Stimulated activated CD4-positive, alpha-beta T cell treated with anti-CD3 and anti-CD28 coated beads, Interleukin-1b, Interleukin-23, amount 100 ng/mL, for 24 hours (primary cell): ENCODE results near the gene KCNH3.
"Not testable (repeated sequence)": the region's sequence is repeated elsewhere in the genome, so short reads cannot be mapped to it uniquely, and the experiment has no call there.

Experiments used
- DNase-seq, 4 experiments: peaks; one replicate each; pipeline ENCODE4 v3.0.0-alpha.2; 2020; ENCODE audit warnings: low read depth in 4 of 4, low spot score in 1 of 4

Gene KCNH3, protein sequence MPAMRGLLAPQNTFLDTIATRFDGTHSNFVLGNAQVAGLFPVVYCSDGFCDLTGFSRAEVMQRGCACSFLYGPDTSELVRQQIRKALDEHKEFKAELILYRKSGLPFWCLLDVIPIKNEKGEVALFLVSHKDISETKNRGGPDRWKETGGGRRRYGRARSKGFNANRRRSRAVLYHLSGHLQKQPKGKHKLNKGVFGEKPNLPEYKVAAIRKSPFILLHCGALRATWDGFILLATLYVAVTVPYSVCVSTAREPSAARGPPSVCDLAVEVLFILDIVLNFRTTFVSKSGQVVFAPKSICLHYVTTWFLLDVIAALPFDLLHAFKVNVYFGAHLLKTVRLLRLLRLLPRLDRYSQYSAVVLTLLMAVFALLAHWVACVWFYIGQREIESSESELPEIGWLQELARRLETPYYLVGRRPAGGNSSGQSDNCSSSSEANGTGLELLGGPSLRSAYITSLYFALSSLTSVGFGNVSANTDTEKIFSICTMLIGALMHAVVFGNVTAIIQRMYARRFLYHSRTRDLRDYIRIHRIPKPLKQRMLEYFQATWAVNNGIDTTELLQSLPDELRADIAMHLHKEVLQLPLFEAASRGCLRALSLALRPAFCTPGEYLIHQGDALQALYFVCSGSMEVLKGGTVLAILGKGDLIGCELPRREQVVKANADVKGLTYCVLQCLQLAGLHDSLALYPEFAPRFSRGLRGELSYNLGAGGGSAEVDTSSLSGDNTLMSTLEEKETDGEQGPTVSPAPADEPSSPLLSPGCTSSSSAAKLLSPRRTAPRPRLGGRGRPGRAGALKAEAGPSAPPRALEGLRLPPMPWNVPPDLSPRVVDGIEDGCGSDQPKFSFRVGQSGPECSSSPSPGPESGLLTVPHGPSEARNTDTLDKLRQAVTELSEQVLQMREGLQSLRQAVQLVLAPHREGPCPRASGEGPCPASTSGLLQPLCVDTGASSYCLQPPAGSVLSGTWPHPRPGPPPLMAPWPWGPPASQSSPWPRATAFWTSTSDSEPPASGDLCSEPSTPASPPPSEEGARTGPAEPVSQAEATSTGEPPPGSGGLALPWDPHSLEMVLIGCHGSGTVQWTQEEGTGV

DNA sequence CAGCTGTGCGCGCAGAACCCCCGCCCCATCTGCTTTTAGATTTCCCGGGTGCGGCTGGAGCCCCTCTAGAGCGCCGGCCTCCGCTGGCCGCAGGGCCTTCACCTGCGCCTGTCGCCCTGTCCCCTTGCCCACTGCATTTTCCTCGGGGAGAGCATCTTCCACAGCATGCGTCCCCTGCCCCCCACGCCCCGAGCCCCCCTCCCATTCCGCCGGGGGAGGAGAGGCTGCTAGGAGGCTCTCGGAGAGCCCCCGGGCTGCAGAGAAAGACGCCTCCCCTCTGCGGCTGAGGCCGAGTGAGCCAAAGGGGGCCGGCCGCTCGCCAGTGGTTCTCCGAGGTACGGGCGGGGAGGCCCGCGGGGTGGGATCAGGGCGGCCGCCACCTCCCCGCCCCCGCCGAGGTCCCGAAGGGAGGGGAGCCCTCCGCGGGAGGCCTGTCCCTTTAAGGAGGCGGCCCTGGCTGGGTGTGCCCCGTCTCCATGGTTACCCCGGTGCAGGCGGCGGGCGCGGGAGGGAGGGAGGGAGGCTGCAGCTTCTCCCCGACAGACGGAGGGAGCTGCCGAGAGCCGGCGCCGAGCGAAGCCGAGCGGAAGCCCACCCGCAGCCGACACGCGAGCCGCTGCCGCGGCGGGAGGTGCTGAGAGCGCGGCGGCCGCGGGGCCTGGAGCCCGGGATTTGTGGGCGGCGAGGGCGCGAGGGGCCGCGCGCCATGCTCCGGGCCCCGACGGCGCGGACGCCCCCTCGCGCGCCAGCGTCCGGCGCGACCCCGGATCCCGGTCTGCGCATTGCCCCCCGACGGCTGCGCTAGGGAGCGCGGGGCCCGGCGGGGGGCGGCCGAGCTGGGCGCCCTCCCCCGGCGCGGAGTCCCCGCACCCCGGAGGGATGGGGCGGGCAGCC lies at the start of gene KCNH3:
KCNH3 (plus strand) TSS at position 521 of the 894 bp plus-strand sequence. CDS start 387 bp downstream, outside the sequence.
- DNase-seq: peak; percentile 46 to 79 (median 64)

DNA sequence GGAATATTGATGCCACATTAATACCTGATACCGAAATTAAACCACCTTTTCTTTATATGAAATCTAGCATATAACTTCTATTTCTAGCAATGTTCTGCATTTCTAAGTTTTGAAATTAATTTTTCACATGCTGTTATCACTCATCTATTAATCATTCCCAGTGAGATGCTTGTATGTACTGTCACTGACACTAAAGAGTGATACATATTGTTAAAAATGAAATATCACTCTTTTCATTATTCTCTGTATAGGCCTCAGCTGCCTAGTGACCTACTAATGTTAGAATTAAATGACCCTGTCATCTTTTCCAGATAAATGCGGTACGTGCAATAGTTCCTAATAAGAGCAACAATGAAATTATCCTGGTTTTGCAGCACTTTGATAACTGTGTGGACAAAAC lies 49.7 kb upstream of the KCNH3 start:
- DNase-seq: no peak

DNA sequence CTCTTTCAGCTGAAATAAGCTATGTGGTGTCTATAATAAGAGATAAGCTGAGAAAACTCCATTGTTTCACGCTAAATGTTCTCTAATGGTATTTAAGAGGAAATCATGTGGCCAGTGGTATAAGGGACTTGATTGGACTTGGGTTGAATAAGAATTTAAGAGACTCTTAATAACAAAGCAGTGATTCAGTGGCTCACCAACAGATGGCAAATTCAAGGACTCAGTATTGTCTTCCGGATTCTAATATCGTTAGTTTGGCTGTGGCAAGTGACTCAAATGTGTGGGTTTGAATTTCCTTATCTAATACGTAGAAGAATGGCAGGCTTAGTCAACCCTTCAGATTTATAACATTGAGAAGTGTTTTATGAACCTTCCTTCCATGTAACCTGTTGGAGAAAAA lies 49.1 kb upstream of the KCNH3 start:
- DNase-seq: no peak

DNA sequence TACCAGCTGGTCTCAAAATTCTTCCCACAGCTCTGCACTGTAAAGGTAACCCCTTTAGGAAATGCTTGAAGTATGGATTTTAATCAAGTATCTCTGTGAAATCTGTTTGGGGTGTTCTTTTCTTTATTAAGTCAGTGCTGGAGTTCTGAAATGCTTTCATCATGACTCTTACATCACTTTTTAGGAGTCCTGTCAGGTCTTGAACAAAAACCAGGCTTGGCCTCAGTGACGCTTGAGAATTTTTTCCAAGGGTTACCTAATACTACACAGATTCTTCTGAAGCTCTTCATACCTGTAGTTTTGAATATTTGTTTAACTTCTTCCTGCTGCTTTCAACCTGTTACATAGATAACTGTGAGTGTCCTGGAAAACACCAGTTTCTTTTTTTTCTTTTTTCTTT lies 47.0 kb upstream of the KCNH3 start:
- DNase-seq: no peak

DNA sequence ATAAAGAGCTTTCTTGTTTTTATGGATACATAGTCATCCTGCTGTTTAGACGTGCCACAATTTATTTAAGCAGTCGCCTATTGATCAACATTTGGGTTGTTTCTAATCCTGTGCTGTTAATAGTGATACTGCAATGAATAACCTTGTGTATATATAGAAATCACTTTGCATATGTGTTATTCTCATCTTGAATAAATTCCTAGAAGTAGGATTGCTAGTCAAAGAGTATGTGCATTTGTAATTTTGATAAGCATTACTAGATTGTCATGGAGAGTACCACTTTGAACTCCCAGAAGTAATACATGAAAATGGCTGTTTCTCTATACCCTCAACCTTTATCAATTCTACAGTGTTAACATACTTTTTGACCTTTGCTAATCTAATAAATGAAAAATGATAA lies 44.9 kb upstream of the KCNH3 start:
- no peak for DNase-seq

DNA sequence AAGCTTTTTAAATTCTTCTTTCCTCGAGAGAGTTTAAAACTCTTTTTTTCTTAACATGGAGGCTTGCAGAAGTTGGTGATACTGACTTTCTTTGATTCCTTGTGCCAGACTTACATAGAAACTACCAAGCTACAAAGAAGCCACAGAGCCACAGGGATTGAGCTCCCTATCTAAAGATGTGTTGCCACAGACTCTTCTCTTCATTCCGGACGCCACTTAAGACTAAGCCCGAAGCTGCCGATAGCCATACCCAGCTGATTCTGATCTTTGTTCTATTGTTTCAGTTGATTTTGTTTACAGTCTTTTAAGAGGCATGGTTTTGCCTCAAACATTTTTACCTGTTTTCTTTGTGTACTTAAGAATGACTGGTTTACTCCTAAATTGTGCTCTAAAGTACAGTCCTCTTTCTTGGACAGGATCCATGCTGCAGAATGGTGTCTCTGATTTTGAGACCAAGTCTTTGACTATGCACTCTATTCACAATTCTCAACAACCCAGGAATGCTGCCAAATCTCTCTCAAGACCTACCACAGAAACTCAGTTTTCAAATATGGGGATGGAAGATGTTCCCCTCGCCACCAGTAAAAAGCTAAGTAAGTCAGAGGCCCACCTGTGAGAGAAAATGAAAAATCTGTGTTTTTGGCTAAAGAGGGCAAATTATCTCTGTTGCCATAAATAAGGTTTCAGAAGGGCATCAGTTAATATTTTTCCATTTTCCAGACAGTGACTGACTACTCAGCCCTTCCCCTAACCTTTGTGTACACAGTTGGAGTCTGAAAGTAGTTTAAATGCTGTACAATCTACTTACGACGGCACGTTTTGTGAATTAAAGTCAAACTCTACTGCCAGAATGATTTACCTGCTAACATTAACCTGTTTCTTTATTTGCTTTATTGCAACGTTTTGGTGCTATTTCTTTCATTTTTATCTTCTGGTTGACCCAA lies 42.1 kb upstream of the KCNH3 start:
- DNase-seq: no peak

DNA sequence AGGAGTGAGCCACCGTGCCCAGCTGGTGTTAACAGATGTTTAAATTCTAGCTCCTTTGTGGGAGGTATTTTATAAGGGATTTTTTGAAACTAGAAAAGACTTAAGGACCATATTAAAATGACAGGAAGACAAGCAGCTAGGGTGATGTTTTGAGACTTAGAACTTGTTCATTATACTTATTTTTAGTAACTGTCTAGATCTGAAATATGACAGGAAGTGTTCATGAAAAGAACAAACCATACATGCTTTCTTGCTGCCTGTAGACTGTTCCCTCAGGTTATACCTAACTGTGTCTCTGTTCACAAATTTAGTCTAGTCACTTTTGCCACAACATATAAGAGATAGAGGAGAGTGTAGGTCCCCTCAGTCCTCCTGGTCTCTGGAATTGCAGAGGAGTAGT lies 36.9 kb upstream of the KCNH3 start:
- DNase-seq: no peak

DNA sequence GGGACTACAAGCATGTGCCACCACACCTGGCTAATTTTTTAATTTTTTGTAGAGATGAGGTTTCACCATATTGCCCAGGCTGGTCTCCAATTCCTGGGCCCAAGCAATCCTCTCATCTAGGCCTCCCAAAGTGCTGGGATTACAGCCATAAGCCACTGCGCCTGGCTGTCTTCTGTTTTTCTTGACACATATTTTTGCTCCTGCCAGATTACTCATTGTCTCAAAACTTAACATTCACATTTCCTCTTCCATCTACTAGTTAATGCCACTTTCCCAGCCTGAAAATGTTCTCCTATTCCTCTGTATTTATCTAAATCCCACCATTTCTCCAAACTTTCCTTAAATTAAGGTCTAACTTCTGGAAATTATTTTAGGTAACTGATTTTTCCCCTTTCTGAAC lies 36.2 kb upstream of the KCNH3 start:
- no peak for DNase-seq

DNA sequence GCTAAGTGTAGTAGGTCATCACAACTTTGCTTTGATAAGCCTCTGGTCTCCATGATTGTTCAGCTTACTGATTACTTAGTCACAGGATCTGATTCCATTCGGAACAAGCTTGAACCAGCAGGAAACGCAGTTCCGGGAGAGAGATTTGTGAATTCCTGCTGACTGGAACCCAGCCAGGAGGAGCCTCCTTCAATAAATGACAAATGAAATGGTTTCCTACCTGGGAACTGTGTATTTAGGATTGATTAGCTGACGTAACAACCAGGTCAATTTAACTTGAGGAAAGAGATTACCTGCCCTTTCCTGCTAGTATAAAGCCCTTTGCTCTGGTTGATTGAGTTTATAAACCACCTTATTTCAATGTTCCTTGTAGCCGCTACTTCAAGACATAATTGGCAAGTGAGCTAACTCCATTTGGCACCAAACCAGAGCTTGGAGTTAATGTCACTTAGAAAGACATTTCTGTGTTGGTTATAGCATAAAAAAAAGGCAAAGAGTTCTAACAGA lies 35.1 kb upstream of the KCNH3 start:
- no peak for DNase-seq

DNA sequence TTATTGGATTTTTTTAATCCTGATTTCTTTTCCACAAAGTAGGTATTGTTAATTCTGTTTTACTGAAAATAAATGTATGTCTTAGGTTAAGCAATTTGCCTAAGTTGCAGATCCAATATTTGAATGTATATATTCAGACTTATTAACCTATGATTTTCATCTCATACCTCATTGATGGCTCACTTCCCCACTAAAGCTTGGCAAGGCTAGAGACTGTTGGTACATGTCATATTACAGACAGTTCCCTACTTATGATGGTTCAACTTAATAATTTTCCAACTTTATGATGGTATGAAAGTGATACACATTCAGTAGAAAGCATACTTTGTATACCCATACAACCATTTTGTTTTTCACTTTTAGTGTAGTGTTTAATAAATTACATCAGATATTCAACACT lies 33.2 kb upstream of the KCNH3 start:
- DNase-seq: no peak

DNA sequence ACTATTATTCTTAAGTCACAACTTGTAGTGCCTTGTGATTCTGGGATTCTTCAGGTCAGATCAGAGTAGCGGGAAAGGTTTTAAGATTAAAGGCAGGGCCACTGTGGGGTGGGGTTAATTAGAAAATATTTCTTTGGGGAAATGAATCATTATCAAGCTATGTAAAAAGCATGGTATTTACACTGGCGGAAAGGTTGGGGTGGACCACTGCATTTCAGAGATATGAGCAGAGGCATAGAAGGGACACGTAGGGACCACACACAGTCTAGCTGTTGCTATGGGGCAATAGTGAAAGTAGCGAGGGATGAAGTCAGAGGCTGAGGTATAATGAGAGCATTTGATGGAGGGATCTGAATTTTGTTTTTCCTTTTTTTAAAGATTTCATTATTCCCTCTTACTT lies 31.7 kb upstream of the KCNH3 start:
- DNase-seq: no peak

DNA sequence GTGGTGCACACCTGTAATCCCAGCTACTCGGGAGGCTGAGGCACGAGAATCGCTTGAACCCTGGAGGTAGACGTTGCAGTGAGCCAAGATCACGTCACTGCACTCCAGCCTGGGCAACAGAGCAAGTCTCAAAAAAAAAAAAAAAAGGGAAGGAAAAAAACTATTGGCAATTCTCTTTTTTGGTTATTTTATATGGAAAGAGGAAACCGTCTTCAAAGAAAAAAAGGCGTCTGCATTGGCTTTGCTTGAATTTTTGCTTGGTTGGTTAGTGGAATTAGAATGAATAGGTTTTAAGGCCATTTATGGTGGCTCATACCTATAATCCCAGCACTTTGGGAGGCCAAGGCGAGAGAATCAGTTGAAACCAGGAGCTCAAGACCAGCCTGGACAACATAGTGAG lies 29.1 kb upstream of the KCNH3 start:
- not testable (repeated sequence) for DNase-seq

DNA sequence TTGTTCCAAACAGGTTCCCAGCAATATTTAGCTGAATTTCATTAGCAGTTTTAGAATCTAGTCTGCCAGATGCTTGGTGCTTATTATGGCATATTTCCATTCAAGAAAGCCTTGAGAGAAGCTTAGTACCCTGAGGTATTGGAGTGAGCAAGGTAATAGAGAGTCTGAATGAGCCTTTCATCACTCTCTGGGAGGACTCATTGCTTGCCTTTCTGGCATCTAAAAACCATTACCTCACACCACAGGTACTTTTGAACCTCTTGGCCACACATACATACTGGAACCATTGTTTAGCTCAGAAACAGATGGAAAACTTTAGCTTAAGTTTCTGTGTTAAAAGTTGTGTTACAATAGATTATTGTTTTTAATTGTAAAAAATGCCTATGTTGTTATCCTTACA lies 27.4 kb upstream of the KCNH3 start:
- no peak for DNase-seq

DNA sequence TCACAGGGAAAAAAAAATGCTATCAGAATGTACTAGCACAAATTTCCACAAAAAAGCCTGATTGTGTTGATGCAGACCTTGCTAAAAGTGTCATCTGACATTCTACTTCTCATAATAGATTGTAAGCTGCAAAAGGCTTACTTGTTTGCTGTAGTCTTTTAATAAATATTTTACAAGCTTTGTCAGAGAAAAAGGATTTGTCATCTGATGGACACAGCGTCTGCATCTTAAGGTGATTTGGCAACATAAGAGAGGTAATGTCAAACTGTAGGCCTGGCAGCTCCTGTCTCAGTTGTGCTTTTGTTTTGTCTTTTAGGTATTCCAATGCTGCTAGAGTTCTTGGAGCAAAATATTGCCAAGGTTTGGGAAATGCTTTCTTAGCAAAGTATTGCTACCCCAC lies 26.3 kb upstream of the KCNH3 start:
- no peak for DNase-seq

DNA sequence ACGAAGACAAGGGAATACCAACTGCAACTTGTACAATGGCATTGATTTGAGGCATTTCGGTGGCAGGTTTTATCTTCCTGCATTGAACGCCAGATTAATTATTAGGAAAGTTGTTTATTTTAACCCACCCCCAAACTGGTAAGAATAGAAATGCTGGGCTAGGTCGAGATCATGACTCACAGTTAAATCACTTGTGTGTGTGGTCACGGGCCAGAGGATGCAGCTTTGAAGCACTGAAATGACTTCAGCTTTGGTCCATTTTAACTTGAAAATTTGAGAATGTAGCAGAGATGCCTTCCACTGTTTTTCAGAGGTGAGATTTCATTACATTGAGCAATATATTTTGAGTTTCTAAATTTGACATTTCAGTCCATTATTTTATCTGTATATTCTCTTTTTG lies 23.6 kb upstream of the KCNH3 start:
- DNase-seq: no peak

DNA sequence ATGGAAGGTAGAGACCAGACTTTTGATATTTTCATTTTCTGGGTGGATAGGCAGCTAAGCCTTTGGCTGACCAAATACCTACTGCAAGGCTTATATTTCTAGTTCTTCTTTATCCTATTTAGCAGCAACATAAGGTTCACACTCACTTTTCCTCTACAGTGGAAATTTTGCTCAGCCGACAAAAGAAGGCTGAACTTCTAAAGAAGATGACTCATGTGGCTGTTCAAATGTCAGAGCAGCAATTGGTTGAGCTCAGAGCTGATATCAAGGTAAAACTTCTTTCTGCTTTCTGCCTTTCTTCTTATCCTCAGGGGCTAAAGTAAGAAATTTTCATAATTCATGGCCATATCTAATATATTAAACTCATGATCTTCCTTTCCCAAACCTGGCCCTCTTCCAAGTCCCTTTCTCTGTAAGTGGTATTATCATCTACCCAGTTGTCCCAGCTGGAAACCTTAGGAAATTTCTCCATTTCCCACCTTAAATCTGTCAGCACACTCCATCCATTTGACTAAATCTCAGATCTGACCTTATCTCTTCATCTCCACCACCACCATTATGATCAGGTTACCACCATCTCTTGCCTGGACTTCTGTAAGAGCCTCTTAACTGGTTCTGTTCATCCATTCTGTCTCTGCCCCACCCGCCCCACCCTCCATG lies 19.8 kb upstream of the KCNH3 start:
- DNase-seq: no peak

DNA sequence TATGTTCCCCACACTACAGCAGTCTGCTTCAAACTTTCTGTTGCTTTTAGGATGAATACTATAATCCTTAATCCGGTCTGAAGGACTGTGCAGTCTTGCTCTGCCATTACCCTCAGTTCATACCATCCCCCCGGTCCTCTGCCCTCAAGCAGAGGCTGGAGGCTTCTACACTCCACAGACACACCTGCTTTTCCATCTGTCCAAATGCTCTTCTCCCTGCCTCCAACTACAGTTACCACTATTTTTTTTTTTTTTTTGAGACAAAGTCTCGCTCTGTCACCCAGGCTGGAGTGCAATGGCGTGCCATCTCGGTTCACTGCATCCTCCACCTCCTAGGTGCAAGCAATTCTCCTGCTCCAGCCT lies 19.3 kb upstream of the KCNH3 start:
- no peak for DNase-seq

DNA sequence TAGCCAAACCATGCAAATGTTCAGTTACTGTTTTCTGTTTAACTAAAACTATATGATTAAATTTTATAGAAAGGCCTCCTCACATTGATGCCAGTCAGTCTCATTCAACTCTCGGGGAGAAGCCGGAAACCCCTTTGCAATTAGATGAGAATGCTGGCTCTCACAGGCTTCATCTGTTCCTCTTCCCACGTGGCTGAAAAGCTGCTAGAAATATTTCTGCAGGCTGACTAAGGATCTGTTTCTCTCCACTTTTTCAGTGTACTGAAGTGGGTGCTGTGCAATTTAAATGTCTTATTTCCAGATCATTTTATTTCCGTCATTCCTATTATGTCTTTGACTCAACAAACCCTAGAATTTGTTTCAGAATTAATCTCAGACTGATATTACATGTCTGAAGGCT lies 17.4 kb upstream of the KCNH3 start:
- DNase-seq: no peak

DNA sequence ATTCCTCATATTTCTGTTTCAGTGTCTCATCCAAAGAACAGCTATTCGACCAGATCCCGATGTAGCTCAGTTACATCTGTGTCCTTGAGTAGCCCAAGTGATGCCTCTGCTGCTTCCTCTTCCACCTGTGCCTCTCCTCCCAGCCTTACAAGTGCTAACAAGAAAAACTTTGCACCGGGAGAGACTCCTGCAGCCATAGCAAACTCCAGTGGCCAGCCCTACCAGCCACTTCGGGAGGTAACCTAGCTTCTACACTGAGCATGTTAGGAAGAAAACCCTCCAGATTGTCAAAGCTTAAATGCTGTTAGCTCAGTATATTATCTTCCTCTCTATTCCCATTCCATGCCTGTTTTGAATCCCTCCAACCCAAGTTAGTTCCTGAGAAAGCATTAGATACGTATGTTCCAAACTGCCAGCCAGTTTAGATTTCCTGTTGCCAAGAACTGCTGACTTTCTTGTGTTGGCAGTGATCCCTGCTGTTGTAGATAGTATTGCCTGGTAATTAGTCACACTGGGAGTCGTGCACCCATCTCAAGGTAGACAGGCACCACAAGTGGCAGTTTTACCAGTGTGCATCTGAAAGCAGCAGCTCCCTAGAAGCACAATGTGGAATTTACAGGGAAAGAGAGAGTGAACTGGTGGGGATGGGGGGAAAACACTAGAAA lies 14.0 kb upstream of the KCNH3 start:
- no peak for DNase-seq
